K562 treated with DMSO at 1 percent for 24 hours (cell line): Measurements from ENCODE around the gene FCSK. TPM values are rescaled to one million over a fixed set of nuclear protein-coding genes. Genes with fewer than 3 reads are reported as not detected.

Experiments used
- total RNA-seq: library from RNA; unstranded; fragments of 300-600 nt; gene quantifications from 2 replicates; pipeline ENCODE4 v1.2.3, GENCODE V29; 2022; ENCODE audit warnings: low read depth; ENCODE audit not compliant: insufficient read depth

The FCSK gene
- 9.2 and 11.9 TPM in 2 replicates for total RNA-seq

GRCh38 chr16:70454222-70455034, at the start of gene FCSK:
Gene FCSK (plus strand): TSS chr16:70454595. CDS start chr16:70463191, 8,596 bp downstream.

GRCh38 chr16:70438969-70439862, 15.2 kb upstream of the FCSK start, which contains the start of gene ST3GAL2:
Gene ST3GAL2 (minus strand): TSS chr16:70439100. CDS start chr16:70398530, 40,570 bp downstream.

GRCh38 chr16:70523076-70523742, 68.8 kb downstream of the FCSK start, which contains the start of gene COG4:
Gene COG4 (minus strand): TSS chr16:70523554. CDS start chr16:70523543, 11 bp downstream.

GRCh38 chr16:70523743-70524398, 69.5 kb downstream of the FCSK start, which contains the start of gene SF3B3:
Gene SF3B3 (plus strand): TSS chr16:70523816. CDS start chr16:70526657, 2,841 bp downstream.

Other genes starting within 250 kb of the FCSK start
- gene EXOSC6, start 202.7 kb upstream of the FCSK start, total RNA-seq: 22.0 and 24.3 TPM in 2 replicates
- 284 and 307 TPM in 2 replicates for gene AARS1, start 165.1 kb upstream of the FCSK start, total RNA-seq
- gene DDX19B, start 155.4 kb upstream of the FCSK start, total RNA-seq: 18.0 and 19.6 TPM in 2 replicates
- 30.9 and 31.2 TPM in 2 replicates for gene DDX19A, start 107.7 kb upstream of the FCSK start, total RNA-seq
- 91.3 and 105 TPM in 2 replicates for gene ST3GAL2, start 15.5 kb upstream of the FCSK start, total RNA-seq
- gene COG4, start 69.0 kb downstream of the FCSK start, total RNA-seq: 76.7 and 83.6 TPM in 2 replicates
- gene SF3B3, start 69.2 kb downstream of the FCSK start, total RNA-seq: 53.3 and 60.2 TPM in 2 replicates
- not detected in 2 replicates for gene IL34, start 192.0 kb downstream of the FCSK start, total RNA-seq
- 41.8 and 42.2 TPM in 2 replicates for gene MTSS2, start 231.5 kb downstream of the FCSK start, total RNA-seq